Measurements from ENCODE around the gene ULK2.
A peak's percentile ranks its signal among the peaks of the same experiment; 100 is the strongest.
"Not testable (repeated sequence)": the region's sequence is repeated elsewhere in the genome, so short reads cannot be mapped to it uniquely, and the experiment has no call there.

ULK2 gene

DNA sequence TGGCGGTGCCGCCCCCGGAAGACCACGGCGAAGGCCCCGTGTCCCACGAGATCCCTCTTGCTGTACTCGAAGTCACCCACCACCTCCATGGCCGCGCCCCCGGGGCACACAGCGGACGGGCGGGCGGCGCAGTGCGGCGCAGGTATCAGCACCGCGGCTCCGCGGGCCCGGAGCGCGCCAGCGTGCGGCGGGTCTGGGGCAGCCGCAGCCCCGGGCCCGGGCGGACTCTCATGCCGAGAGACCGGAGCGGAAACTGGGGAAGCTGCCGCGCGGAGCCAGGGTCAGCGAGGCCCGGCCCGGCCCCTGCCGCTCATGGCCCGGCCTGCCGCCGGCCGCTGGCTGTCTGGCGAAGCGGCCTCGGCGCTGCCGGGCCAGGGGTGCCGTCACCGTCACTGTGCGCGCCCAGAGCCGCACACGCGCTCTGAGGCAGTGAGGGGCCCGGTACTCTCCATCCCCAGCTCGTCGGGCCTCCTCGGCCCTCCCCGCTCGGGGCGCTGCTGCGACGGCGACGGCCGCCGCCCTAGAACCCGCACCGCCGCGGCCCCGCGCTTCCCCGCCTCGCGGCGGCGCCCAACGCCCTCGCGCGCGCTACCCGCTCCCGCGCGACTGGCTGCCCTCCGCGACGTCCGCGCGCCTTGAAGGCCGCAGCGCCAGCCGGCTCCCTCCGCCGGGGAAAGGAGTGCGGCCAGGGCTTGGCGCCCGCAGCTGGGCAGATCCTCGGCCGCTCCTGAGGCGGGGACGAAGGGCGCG is at the start of gene ULK2:
ULK2 (minus strand) TSS at position 608 of the 750 bp plus-strand sequence; CDS start at position 89, 519 bp downstream.
- DNase-seq = peak; percentile 55

DNA sequence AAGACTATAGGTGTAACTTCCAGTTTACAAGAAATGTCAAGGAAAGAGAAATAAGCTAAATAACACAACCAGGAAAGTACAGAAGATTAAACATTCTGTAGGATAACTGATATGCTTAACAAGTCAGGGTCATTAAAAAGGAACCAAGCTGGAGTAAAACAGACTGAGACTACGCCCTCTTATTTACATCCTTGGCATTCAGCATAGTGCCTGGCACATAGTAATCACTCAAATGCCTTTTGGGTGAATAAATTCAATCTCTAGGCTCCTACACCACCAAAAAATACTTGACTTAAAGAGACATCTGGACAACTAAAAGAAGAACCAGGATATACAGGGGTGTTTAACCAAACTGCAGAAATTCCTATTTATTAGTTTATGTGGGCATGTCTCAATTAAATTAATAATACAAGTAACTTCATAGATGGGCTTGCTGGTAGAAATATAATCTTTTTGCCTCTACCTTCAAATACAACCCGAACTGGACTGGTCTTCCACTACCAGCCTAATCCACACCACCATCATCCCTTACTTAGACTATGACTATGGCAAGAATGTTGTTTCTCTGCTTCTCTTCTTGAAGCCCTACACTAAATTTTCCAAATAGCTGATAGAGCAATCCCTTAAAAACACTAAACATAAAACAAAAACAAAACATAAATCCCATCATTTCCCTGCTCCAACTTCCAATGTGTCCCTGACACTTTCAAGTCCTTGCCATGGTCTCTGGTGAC is 47.7 kb upstream of the ULK2 start:
- no peak for DNase-seq

DNA sequence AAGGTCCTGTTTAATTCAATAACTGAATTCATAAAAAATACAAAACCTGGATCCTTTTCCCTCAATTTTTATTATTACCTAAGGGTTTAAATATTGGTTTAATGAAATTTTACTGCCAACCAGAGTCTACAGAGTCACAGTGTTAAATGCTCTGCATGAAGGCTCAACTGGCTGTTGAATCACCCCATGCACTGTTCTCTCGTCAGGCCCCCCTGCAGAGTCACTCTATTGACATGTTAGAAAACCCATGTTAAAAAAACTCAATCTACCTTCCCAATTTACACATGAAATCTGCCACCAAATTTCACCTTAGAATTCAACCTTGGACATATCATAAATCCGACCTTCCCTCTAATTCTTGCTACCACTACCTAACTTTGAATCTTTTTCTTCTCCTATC is 43.3 kb upstream of the ULK2 start:
- DNase-seq = no peak

GRCh38 chr17:19909139-19909538 is 41.4 kb upstream of the ULK2 start:
- no peak for DNase-seq

DNA sequence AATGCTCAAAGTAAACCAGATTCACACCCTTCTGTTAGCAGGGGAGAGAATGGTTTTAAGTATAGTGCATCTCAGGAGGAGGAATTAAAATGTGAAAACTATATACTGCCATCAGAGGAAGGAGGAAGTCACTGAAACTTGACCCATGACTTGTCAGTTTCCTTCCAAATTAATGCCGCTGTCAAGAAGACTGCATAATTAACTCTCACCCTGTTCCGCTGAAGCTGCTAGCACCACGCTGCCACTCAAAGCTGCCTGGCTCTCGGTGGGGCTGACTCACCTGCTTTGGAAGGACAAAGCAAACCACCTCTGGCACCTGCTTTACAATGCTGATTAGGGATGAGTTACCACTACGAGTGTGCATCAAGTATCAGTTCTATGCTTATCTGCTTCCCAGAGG is 37.8 kb upstream of the ULK2 start:
- no peak for DNase-seq

DNA sequence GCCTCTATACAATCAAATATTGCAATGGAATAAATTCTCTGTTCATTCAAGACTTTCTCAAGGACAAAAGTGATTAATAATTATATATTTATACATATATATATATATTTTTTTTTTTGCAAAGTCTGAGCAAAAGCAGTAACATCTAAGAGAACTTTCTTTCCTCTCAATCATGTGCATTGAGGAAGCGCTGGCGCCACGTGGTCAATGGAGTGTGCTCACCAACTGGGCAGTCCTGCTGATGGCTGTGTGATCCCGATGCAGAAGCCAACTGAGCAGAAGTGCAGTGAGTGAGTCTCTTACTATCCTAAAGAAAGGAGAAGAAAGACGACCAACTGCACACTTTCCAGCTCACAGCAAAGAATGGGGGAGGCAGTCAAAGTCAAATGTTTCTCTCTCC is 37.2 kb upstream of the ULK2 start:
- DNase-seq = peak; percentile 25

GRCh38 chr17:19904412-19904811 is 36.7 kb upstream of the ULK2 start:
- DNase-seq = no peak

- DNase-seq = no peak
Observed at GRCh38 chr17:19900809-19901208, 33.1 kb upstream of the ULK2 start.

DNA sequence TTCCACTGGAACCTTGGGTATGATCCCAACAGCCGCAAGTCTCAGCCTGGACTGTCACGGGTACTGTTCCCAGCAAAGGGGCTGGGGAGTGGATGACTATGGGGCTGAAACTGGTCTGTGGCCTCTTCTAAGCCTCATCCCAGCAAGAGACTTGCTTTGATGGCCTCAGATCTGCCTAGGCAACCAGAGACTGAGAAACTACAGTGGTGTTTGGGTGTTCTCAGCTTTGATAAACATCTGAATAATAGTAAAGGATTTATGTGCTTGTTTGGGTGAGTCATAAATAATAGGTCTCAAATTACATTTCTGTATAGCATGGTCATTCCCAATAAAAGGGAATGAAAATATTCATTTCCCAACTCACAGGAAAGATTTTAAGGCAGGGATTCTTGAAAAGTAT is 30.2 kb upstream of the ULK2 start:
- DNase-seq = no peak

GRCh38 chr17:19897090-19897837 is 29.5 kb upstream of the ULK2 start:
- no peak for DNase-seq

DNA sequence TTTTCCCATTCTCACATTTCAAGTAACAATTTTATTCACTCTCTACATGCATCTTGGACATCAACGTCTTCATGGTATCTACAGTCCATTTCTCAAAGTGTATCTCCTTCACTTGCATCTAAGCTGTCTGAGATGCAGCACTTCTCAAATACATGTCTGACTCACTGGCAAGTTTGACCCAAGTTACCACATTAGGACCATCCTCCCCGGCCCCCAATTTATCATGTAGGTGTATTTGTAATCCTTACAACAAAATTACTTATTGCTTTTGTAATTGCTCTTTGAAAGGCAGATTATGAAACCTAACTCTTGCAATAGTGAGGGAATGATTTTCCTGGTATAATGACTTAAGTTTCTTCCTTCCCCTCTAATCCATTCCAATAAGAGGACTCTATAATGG is 28.9 kb upstream of the ULK2 start:
- DNase-seq = no peak

GRCh38 chr17:19890554-19890953 is 22.8 kb upstream of the ULK2 start:
- DNase-seq = not testable (repeated sequence)

DNA sequence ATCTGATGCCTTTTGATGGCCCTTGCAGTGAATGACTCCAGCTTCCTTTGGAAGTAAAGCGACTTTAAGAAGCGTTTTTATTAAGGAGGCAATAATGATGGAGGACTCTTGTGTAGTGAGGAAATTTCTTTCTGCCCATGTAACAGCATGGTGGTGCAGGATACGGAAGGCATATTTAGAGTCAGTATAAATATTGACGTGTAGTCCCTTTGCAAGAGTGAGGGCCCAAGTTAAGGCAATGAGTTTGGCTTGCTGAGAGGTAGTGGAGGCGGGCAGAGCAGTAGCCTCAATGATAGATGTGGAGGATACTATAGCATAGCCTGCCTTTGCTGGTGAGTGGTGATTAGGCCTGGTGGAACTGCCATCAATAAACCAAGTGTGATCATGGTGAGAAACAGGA is 22.3 kb upstream of the ULK2 start:
- not testable (repeated sequence) for DNase-seq

DNA sequence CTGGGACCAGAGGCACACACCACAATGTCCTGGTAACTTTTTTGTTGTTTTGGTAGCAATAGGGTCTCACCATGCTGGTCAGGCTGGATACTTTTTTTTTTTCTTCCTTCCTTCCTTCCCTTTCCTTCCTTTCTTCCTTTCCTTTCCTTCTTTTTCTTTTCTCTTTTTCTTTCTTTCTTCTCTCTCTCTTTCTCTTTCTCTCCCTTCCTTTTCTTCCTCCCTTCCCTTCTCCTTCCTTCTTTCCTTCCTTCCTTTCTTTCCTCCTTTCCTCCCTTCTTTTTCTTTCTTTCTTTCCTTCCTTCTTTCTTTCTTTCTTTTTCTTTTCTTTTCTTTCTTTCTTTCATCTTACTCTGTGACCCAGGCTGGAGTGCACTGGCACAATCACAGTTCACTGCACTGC is 18.4 kb upstream of the ULK2 start:
- DNase-seq = no peak

GRCh38 chr17:19883537-19884215 is 15.9 kb upstream of the ULK2 start:
- DNase-seq = no peak

DNA sequence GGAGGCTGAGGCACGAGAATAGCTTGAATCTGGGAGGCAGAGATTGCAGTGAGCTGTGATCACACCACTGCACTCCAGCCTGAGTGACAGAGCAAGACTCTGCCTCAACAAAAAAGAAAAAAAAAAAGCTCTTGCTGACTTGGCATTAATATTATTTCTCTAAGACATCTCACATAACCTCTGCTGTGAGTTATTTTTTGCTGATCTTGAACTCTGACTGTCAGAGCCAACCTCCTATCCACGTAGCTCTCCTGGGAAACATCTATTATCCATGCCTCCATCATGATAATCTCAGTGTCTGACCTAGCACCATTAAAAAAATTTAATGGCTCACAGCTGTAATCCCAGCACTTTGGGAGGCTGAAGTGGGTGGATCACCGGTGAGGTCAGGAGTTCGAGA is 12.7 kb upstream of the ULK2 start:
- no peak for DNase-seq

DNA sequence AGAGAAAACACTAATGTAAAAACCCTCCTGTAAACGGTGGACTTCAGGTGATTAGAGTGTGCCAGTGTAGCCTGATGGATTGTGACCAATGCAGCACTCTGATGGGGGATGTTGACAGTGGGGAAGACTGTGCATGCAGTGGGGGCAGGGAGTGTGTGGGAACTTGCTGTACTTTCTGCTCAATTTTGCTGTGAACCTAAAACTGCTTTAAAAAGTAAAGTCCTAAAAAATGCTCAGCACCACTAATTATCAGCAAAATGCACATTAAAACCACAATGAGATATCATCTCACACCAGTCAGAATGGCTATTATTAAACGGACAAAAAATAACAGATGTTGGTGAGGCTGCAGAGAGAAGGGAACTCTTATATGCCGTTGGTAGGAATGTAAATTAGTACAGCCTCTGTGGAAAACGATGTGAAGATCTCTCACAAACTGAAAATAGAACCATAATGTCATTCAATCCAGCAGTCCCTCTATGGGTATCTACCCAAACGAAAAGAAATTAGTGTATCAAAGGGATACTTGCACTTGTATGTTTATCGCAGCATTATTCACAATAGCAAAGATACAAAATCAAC is 9.7 kb upstream of the ULK2 start:
- no peak for DNase-seq

- DNase-seq = peak; percentile 48
Observed at GRCh38 chr17:19876529-19877161, 8.9 kb upstream of the ULK2 start.

- DNase-seq = no peak
Observed at GRCh38 chr17:19874256-19874655, 6.5 kb upstream of the ULK2 start.

DNA sequence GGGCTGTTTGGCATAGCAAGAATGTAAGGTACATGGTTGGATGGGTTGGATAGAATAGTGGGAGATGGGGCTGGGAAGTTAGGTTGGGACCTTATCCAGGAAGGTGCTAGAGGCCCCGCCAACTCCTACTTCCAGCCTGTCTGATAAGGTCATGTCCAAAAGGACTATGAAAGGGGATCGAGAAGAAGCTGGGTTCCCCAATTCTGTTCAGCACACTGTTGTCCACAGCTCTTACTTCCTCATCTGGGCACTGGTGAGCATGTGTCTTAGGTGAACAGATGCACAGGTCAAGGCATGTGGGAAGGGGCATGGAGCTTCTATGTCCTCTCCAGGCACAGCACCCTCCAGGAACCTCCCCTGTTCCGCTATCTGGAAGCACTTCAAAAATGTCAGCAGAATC is 5.6 kb upstream of the ULK2 start:
- DNase-seq = no peak

GRCh38 chr17:19868079-19868395 is 301 bp upstream of the ULK2 start:
- no peak for DNase-seq

- peak; percentile 51 for DNase-seq
Observed at GRCh38 chr17:19867079-19867328, 732 bp downstream of the ULK2 start.

GRCh38 chr17:19865021-19865420 is 2.7 kb downstream of the ULK2 start:
- no peak for DNase-seq
